Measurements from ENCODE around the gene RASD2. TPM values are rescaled to one million over a fixed set of nuclear protein-coding genes. Genes with fewer than 3 reads are reported as not detected.

Gene RASD2
- total and polyA plus RNA-seq, 2 experiments from 2014 or later, result 1.2 to 3.6 TPM

DNA sequence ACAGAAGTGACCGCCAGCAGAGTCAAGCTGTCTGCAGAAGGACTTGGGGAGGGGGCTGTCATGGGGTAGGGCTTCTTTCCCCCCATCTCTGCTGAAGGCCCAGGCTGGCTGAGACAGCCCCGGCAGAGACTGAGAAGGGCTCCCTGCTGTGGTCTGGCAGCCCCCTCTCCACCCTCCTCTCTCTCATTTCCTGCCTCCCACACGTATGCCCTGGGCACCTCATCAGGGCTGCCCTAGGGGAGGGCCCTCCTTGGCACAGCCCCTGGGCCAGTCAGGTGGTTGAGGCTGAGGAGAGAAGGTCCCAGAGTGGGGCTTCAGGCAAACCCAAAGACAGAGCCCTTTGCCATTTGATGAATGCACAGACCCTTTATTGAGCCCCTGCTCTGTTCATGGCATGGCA, 3.6 kb downstream of the RASD2 start:
- no peaks in the 10 kb centered on the region for H3K36me3 Mint-ChIP-seq (ENCODE audit: low read depth)
- ATAC-seq (no peak), DNase-seq (ENCODE audit: low spot score) (no peak)
- Histone ChIP-seq H3K4me2 (no peak overlapping the region), H3K27me3 (ENCODE audit: insufficient read depth) (peaks cover 26% of the 10 kb centered on the region), H3K4me1 (ENCODE audit: insufficient read depth) (peaks cover 20% of the 10 kb centered on the region), H4K20me1 (replicated peaks; ENCODE audit: insufficient read depth) (no peaks in the 10 kb centered on the region), H3F3A (replicated peaks; ENCODE audit: low read depth) (peaks cover 14% of the 10 kb centered on the region), H3K79me2 (replicated peaks; ENCODE audit: insufficient read depth) (no peaks in the 10 kb centered on the region), H3K9me2 (ENCODE audit: insufficient read depth) (no peaks in the 10 kb centered on the region), H3K4me3 (no peak overlapping the region), H3K36me3 (ENCODE audit: insufficient read depth) (no peaks in the 10 kb centered on the region), H2AFZ (no peak overlapping the region), H3K27ac (ENCODE audit: low read depth) (no peak overlapping the region)
- H3K4me3 Mint-ChIP-seq, result no peak overlapping the region
- TF ChIP-seq JUNB (IDR thresholded peaks at IDR 0.05; ENCODE audit: unreplicated experiment) (no peak), ZNF331 (CRISPR knock-in tag; IDR thresholded peaks at IDR 0.05; ENCODE audit: low read depth) (no peak), CREB1 (CRISPR knock-in tag; IDR thresholded peaks at IDR 0.05; ENCODE audit: low read depth) (no peak), EZH2 (IDR thresholded peaks at IDR 0.05; ENCODE audit: low read depth, unreplicated experiment) (no peak), STAT1 (IDR thresholded peaks at IDR 0.05; ENCODE audit: unreplicated experiment) (no peak), POLR2AphosphoS5 (IDR thresholded peaks at IDR 0.05; ENCODE audit: low read depth) (no peak), NANOG (IDR thresholded peaks at IDR 0.05; ENCODE audit: borderline replicate concordance) (no peak), ZNF114 (CRISPR knock-in tag; IDR thresholded peaks at IDR 0.05) (no peak), EZH2phosphoT487 (IDR thresholded peaks at IDR 0.05; ENCODE audit: unreplicated experiment) (no peak)
- TF ChIP-seq, protein P1, sequence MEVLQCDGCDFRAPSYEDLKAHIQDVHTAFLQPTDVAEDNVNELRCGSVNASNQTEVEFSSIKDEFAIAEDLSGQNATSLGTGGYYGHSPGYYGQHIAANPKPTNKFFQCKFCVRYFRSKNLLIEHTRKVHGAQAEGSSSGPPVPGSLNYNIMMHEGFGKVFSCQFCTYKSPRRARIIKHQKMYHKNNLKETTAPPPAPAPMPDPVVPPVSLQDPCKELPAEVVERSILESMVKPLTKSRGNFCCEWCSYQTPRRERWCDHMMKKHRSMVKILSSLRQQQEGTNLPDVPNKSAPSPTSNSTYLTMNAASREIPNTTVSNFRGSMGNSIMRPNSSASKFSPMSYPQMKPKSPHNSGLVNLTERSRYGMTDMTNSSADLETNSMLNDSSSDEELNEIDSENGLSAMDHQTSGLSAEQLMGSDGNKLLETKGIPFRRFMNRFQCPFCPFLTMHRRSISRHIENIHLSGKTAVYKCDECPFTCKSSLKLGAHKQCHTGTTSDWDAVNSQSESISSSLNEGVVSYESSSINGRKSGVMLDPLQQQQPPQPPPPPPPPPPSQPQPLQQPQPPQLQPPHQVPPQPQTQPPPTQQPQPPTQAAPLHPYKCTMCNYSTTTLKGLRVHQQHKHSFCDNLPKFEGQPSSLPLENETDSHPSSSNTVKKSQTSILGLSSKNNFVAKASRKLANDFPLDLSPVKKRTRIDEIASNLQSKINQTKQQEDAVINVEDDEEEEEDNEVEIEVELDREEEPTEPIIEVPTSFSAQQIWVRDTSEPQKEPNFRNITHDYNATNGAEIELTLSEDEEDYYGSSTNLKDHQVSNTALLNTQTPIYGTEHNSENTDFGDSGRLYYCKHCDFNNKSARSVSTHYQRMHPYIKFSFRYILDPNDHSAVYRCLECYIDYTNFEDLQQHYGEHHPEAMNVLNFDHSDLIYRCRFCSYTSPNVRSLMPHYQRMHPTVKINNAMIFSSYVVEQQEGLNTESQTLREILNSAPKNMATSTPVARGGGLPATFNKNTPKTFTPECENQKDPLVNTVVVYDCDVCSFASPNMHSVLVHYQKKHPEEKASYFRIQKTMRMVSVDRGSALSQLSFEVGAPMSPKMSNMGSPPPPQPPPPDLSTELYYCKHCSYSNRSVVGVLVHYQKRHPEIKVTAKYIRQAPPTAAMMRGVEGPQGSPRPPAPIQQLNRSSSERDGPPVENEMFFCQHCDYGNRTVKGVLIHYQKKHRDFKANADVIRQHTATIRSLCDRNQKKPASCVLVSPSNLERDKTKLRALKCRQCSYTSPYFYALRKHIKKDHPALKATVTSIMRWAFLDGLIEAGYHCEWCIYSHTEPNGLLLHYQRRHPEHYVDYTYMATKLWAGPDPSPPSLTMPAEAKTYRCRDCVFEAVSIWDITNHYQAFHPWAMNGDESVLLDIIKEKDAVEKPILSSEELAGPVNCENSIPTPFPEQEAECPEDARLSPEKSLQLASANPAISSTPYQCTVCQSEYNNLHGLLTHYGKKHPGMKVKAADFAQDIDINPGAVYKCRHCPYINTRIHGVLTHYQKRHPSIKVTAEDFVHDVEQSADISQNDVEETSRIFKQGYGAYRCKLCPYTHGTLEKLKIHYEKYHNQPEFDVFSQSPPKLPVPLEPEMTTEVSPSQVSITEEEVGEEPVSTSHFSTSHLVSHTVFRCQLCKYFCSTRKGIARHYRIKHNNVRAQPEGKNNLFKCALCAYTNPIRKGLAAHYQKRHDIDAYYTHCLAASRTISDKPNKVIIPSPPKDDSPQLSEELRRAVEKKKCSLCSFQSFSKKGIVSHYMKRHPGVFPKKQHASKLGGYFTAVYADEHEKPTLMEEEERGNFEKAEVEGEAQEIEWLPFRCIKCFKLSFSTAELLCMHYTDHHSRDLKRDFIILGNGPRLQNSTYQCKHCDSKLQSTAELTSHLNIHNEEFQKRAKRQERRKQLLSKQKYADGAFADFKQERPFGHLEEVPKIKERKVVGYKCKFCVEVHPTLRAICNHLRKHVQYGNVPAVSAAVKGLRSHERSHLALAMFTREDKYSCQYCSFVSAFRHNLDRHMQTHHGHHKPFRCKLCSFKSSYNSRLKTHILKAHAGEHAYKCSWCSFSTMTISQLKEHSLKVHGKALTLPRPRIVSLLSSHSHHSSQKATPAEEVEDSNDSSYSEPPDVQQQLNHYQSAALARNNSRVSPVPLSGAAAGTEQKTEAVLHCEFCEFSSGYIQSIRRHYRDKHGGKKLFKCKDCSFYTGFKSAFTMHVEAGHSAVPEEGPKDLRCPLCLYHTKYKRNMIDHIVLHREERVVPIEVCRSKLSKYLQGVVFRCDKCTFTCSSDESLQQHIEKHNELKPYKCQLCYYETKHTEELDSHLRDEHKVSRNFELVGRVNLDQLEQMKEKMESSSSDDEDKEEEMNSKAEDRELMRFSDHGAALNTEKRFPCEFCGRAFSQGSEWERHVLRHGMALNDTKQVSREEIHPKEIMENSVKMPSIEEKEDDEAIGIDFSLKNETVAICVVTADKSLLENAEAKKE (CRISPR knock-in tag; IDR thresholded peaks at IDR 0.05), result no peak
- TF ChIP-seq, protein P2, sequence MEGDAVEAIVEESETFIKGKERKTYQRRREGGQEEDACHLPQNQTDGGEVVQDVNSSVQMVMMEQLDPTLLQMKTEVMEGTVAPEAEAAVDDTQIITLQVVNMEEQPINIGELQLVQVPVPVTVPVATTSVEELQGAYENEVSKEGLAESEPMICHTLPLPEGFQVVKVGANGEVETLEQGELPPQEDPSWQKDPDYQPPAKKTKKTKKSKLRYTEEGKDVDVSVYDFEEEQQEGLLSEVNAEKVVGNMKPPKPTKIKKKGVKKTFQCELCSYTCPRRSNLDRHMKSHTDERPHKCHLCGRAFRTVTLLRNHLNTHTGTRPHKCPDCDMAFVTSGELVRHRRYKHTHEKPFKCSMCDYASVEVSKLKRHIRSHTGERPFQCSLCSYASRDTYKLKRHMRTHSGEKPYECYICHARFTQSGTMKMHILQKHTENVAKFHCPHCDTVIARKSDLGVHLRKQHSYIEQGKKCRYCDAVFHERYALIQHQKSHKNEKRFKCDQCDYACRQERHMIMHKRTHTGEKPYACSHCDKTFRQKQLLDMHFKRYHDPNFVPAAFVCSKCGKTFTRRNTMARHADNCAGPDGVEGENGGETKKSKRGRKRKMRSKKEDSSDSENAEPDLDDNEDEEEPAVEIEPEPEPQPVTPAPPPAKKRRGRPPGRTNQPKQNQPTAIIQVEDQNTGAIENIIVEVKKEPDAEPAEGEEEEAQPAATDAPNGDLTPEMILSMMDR (conservative IDR thresholded peaks at IDR 0.05; ENCODE audit: low read depth in 2 of 2), result no peak
- TF ChIP-seq, protein P3, sequence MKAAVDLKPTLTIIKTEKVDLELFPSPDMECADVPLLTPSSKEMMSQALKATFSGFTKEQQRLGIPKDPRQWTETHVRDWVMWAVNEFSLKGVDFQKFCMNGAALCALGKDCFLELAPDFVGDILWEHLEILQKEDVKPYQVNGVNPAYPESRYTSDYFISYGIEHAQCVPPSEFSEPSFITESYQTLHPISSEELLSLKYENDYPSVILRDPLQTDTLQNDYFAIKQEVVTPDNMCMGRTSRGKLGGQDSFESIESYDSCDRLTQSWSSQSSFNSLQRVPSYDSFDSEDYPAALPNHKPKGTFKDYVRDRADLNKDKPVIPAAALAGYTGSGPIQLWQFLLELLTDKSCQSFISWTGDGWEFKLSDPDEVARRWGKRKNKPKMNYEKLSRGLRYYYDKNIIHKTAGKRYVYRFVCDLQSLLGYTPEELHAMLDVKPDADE (IDR thresholded peaks at IDR 0.05), result no peak
- TF ChIP-seq, protein P4, sequence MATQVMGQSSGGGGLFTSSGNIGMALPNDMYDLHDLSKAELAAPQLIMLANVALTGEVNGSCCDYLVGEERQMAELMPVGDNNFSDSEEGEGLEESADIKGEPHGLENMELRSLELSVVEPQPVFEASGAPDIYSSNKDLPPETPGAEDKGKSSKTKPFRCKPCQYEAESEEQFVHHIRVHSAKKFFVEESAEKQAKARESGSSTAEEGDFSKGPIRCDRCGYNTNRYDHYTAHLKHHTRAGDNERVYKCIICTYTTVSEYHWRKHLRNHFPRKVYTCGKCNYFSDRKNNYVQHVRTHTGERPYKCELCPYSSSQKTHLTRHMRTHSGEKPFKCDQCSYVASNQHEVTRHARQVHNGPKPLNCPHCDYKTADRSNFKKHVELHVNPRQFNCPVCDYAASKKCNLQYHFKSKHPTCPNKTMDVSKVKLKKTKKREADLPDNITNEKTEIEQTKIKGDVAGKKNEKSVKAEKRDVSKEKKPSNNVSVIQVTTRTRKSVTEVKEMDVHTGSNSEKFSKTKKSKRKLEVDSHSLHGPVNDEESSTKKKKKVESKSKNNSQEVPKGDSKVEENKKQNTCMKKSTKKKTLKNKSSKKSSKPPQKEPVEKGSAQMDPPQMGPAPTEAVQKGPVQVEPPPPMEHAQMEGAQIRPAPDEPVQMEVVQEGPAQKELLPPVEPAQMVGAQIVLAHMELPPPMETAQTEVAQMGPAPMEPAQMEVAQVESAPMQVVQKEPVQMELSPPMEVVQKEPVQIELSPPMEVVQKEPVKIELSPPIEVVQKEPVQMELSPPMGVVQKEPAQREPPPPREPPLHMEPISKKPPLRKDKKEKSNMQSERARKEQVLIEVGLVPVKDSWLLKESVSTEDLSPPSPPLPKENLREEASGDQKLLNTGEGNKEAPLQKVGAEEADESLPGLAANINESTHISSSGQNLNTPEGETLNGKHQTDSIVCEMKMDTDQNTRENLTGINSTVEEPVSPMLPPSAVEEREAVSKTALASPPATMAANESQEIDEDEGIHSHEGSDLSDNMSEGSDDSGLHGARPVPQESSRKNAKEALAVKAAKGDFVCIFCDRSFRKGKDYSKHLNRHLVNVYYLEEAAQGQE (IDR thresholded peaks at IDR 0.05; ENCODE audit: unreplicated experiment), result no peak
- no peak overlapping the region for H3K27ac Mint-ChIP-seq
- H3K9me3 Mint-ChIP-seq, result no peaks in the 10 kb centered on the region
- H3K27me3 Mint-ChIP-seq (ENCODE audit: insufficient read depth, low read depth, poor library complexity), result peaks cover 42% of the 10 kb centered on the region
- H3K4me1 Mint-ChIP-seq, result peaks cover 37% of the 10 kb centered on the region

Measured in GM23338 (cell line).